ENCODE data around the gene MIPOL1.

Gene MIPOL1

GRCh38 chr14:37589715-37590427 is 392.1 kb downstream of the MIPOL1 start:
- DNase-seq = no peak

DNA sequence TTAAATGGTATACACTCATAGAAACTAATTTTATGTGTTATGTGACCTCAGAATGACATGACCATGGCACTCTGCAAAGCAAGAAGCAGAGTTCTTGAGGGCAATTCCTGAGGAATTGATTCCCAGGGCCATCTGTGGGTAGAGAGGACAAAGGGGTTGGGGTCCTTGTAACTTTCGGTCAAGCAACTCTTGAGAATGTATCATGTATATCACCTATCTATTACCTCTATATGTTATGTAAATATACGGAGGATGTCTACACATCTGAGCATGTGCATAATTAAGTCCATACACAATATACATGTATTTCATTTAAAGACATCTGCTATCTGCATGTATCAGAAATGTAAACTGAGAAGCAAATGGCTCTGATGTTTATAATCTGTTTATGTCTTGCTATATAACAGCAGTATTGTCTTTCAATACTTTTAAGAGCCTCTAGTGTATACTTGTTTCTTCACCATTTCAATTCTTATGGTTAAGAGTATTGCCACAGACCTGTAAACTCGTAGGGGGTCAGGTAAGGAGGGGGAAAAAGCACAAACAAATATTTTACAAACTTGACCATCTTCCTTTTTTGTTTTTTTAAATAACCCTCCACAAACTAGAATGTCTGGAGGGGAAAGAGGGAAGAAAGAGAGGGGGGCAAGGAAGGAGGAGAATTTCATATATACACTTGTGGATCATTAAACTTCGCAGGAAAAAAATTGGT is 392.8 kb downstream of the MIPOL1 start:
- DNase-seq = peak; percentile 68

DNA sequence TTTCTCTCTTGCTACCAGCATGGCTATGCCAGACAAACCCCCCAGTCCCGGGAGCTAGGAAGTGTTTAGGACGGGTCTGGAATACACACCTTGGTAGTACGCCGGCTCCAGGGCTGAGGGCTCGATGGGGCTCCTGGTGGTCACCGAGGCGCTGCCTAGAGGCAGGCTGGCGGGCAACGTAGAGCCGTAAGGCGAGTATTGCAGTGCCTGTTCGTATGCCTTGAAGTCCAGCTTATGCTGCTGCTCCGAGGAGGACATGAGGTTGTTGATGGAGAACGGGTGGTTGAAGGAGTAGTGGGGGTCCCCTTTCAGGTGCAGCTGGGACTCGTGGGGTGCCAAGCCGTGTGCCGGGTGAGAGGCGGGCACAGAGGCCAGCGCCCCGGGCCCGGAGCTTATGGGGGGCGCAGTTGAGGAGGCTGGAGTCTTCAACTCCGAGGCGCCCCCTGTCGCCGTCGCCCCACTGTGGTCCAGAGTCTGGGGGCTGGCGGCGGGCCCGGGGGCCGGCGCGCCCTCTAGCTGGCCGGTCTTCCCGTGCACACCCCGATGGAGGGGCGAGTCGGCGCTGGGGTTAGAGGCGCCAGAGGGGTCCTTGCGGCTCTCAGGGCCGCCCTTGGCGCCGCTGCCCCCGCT is 393.7 kb downstream of the MIPOL1 start:
- peak; percentile 94 for DNase-seq

DNA sequence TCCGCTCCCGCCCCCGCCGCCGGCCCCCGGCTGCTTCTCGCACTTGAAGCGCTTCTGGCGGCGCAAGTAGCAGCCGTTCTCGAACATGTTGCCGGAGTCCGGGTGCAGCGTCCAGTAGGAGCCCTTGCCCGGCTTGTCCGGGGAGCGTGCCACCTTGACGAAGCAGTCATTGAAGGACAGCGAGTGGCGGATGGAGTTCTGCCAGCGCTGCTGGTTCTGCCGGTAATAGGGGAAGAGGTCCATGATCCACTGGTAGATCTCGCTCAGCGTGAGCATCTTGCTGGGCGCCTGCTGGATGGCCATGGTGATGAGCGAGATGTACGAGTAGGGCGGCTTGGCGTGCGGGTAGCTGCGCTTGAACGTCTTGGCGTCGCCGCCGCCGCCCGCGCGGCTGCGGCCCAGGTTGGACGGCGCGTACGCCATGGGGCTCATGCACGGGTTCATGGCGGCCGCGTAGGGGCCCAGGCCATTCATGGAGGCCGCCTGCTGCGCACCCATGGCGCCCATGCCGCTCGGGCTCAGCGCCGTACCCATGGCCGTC is 394.3 kb downstream of the MIPOL1 start:
- DNase-seq = peak; percentile 63

DNA sequence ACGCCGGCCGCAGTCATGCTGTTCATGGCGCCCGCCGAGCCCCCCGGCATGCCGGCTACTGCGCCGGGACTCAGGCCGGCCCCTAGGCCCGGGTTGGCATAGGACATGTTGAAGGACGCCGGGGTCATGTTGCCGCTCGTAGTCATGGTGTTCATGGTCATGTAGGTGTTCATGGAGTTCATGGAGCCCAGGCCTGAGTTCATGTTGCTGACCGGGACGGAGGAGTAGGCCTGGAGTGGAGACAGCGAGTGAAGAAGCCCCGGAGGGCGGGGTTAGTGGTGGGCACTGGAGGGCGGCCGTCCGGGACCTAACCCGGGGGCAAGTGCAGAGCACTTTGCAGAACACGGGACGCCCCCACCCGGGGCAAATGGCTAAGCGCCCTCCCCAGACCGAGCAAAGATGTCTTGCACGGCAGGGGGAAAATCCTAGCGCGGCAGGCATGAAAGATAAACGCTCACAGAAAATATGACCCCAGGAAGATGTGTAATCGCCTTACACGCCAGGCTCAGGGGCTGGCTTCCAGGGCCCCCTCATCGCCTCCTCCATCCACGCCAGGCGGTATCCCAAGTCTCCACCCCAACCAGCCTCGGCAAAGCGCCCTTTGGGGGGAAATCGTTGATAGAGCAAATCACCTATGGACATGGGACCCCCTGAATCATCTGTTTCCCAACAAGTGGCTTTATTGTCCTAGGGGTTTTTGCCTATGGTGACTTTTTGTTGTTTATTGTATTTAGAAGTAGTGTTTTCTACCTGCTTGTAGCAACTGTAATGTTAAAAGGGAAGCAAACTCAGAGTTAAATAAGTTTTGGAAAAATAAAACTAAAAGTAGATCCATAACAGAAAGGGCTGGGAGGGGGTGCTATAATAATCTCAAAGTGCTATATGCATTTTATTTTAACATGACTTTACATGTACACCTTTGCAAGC is 395.0 kb downstream of the MIPOL1 start:
- peak; percentile 58 for DNase-seq

DNA sequence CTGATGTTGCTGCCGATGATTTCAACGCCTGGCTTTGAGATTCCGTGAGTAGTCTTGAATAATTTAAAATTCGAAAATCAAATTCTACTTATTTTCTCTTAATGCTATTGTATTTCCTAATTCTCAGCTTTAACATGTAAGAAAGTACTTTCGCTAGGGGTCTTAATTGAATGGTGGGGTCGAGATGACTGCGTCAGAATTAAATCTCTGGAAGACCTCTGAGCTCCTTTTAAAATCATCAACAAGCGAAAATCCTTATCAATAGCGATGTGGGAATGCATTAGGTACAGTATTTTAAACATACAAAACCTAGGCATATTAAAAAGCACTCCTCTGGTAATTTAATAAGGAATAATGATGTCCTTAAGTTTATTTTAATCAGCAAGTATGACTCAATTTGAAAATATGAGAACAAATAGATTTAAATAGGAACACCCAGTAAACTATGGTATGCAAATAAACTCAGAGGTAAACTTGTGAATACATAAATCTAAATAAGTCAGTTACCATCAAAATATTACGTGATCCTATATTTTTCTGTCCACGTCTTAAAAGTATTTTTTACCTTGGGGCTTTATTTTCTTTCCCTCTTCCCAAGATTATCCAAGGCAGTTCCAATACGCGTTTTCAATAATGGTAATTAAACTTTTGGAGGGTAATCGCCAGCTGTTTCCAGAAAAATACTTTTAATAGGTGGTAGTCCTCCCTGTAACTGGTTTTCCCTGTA is 395.9 kb downstream of the MIPOL1 start:
- DNase-seq = peak; percentile 24

DNA sequence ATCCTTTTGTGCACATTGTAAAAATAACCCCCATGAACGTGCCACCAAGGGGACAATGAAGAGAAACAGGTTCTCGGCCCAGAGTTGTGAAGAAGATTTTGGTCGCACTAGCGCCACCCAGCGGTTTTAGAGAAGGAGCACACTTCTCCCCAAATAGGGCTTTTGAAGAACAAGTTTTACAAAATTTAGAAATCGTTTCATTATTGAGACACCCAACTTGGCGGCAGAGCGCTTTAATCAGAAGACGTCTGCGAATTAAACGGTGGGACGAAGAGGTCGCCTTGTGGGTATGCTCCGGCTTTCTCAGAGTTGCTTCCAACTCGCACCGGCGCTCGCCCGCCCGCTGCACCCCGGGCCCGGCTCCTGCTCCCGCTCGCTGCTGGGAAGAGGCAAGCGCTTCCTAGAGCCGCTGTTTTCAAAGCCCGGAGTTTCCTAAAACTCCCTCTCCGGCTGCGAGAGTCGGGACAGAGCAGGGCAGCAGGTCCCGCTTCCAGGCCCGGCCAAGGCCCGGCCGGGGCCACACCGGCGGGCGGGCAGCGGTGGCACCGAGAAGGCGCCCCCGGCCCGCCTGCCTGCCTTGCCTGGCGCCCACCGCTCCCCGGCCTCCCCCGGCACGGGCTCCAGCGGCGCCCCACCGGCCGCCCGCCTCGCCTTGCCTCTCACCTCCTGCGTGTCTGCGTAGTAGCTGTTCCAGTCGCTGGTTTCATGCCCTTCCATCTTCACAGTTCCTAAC is 396.7 kb downstream of the MIPOL1 start:
- DNase-seq = peak; percentile 83

DNA sequence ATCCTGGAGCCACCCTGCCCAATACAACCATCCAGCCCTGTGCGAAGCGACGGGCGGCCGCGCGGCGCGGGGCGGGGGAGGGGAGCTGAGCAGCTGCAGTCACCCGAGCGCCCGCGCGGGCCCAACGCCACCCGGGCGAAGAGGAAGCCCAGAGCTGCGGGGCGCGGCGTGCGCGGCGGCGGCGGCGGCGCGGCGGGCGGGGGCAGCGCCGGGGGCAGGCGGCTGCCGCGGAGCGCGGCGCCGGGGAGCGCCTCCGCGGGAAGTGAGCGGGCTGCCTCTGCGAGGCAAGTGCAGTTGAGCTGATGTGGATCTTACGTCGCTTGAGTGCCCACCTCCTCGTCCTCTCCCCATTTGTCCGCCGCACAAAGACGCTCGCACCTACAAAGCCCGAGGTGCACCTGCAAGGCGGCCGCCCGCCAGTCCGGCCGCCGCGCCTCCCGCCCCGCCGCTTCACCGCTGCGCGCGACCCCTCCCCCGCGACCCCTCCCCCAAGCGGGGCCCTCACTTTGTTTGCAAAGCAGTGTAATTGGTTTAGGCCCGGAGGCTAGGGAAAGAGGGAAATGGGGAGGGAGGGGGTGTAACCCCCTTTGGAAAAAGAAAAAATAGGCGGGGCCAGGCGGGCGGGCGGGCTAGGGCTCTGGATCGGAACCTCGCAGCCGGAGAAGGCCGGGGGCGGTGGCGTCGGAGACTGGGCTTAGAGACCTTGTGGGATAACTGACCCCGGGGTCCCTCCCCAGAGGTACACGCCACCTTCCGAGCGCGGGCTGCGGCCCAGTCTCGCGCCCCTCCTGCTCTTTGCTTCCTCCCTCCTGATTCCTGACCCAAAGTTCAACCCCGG is 397.5 kb downstream of the MIPOL1 start, which contains the start of the genes FOXA1 and TTC6:
FOXA1 (minus strand) TSS at position 279 of the 838 bp plus-strand sequence; CDS start at position 2, 277 bp downstream.
TTC6 (plus strand) TSS at position 659 of the 838 bp plus-strand sequence. CDS start 26,436 bp downstream, outside the sequence.
- DNase-seq = peak; percentile 79

GRCh38 chr14:37595809-37596621 is 398.3 kb downstream of the MIPOL1 start:
- peak; percentile 97 for DNase-seq

- no peak for DNase-seq
Measured at GRCh38 chr14:37596790-37597472, 399.2 kb downstream of the MIPOL1 start.

- peak; percentile 30 for DNase-seq
Measured at GRCh38 chr14:37597538-37597913, 399.8 kb downstream of the MIPOL1 start.

- no peak for DNase-seq
Measured at GRCh38 chr14:37597914-37598746, 400.4 kb downstream of the MIPOL1 start.

- DNase-seq = no peak
Measured at GRCh38 chr14:37598747-37599506, 401.2 kb downstream of the MIPOL1 start.

- DNase-seq = no peak
Measured at GRCh38 chr14:37599507-37600368, 402.0 kb downstream of the MIPOL1 start.

- DNase-seq = no peak
Measured at GRCh38 chr14:37600880-37601741, 403.4 kb downstream of the MIPOL1 start.
